HEK293 (cell line): Measurements from ENCODE around the gene FNDC5.
A peak's percentile ranks its signal among the peaks of the same experiment; 100 is the strongest.

Source experiments
- BCL11B ChIP-seq: fragments of 450-650 bp; formaldehyde crosslinking; IDR thresholded peaks from 2 replicates; pipeline ENCODE4 v1.5.1; 2016; ENCODE audit warnings: low read depth, missing biosample characterization, missing genetic modification characterization
- EGR2 ChIP-seq: fragments of 450-650 bp; formaldehyde crosslinking; IDR thresholded peaks from 2 replicates; pipeline ENCODE4 v1.5.1; 2016; ENCODE audit warnings: low read depth, missing biosample characterization, missing genetic modification characterization
- GLIS1 ChIP-seq: fragments of 450-650 bp; formaldehyde crosslinking; IDR thresholded peaks from 2 replicates; pipeline ENCODE4 v1.5.1; 2016; ENCODE audit warnings: missing biosample characterization, missing genetic modification characterization
- HOXC10 ChIP-seq: sonication (generic); formaldehyde crosslinking; IDR thresholded peaks from 2 replicates; pipeline ENCODE4 v1.8.1; 2023; ENCODE audit warnings: mild to moderate bottlenecking, missing genetic modification reagents
- KLF1 ChIP-seq: fragments of 450-650 bp; formaldehyde crosslinking; IDR thresholded peaks from 2 replicates; pipeline ENCODE4 v1.5.1; 2016; ENCODE audit warnings: missing biosample characterization, missing genetic modification characterization
- PRDM10 ChIP-seq: fragments of 450-650 bp; formaldehyde crosslinking; IDR thresholded peaks from 2 replicates; pipeline ENCODE4 v1.5.1; 2016; ENCODE audit warnings: missing biosample characterization, missing genetic modification characterization
- PRDM4 ChIP-seq: fragments of 450-650 bp; formaldehyde crosslinking; IDR thresholded peaks from 2 replicates; pipeline ENCODE4 v1.5.1; 2017; ENCODE audit warnings: missing biosample characterization, missing genetic modification characterization
- PRDM6 ChIP-seq: fragments of 450-650 bp; formaldehyde crosslinking; IDR thresholded peaks from 2 replicates; pipeline ENCODE4 v1.5.1; 2017; ENCODE audit warnings: missing biosample characterization, missing genetic modification characterization
- SETDB1 ChIP-seq: IDR thresholded peaks from one replicate; pipeline ENCODE4 v1.6.1; 2017; ENCODE audit warnings: mild to moderate bottlenecking, low read length, moderate library complexity, mixed read lengths; ENCODE audit not compliant: insufficient read length
- YY2 ChIP-seq: fragments of 450-650 bp; formaldehyde crosslinking; IDR thresholded peaks from 2 replicates; pipeline ENCODE4 v1.5.1; 2016; ENCODE audit warnings: missing biosample characterization, missing genetic modification characterization
- ZBTB1 ChIP-seq: fragments of 450-650 bp; formaldehyde crosslinking; IDR thresholded peaks from 2 replicates; pipeline ENCODE4 v1.5.1; 2016; ENCODE audit warnings: missing biosample characterization, missing genetic modification characterization
- ZBTB11 ChIP-seq: fragments of 450-650 bp; formaldehyde crosslinking; conservative IDR thresholded peaks from 2 replicates; pipeline ENCODE4 v1.5.1; 2016; ENCODE audit warnings: low read depth, missing biosample characterization, missing genetic modification characterization
- ZBTB26 ChIP-seq: fragments of 450-650 bp; formaldehyde crosslinking; optimal IDR thresholded peaks from 2 replicates; pipeline ENCODE3; 2016; ENCODE audit warnings: missing biosample characterization, mild to moderate bottlenecking, missing genetic modification characterization
- ZBTB44 ChIP-seq: fragments of 450-650 bp; IDR thresholded peaks from 2 replicates; pipeline ENCODE4 v1.5.1; 2018; ENCODE audit warnings: missing biosample characterization, mild to moderate bottlenecking, missing genetic modification characterization
- ZBTB8A ChIP-seq: fragments of 450-650 bp; formaldehyde crosslinking; IDR thresholded peaks from 2 replicates; pipeline ENCODE4 v1.5.1; 2016; ENCODE audit warnings: missing biosample characterization, missing genetic modification characterization
- ZIC2 ChIP-seq: fragments of 450-650 bp; formaldehyde crosslinking; IDR thresholded peaks from 2 replicates; pipeline ENCODE4 v1.5.1; 2016; ENCODE audit warnings: missing biosample characterization, missing genetic modification characterization
- ZNF174 ChIP-seq: fragments of 450-650 bp; formaldehyde crosslinking; IDR thresholded peaks from 2 replicates; pipeline ENCODE4 v1.5.0; 2017; ENCODE audit warnings: missing biosample characterization, mild to moderate bottlenecking, missing genetic modification characterization
- ZNF184 ChIP-seq: fragments of 450-650 bp; IDR thresholded peaks from 2 replicates; pipeline ENCODE4 v1.5.1; 2018; ENCODE audit warnings: missing biosample characterization, mild to moderate bottlenecking, missing genetic modification characterization
- ZNF223 ChIP-seq: fragments of 450-650 bp; formaldehyde crosslinking; IDR thresholded peaks from 2 replicates; pipeline ENCODE4 v1.5.1; 2016; ENCODE audit warnings: missing biosample characterization, missing genetic modification characterization
- ZNF354C ChIP-seq: fragments of 450-650 bp; formaldehyde crosslinking; IDR thresholded peaks from 2 replicates; pipeline ENCODE4 v1.5.1; 2016; ENCODE audit warnings: missing biosample characterization, missing genetic modification characterization, low read depth, borderline replicate concordance
- ZNF404 ChIP-seq: fragments of 450-650 bp; formaldehyde crosslinking; IDR thresholded peaks from 2 replicates; pipeline ENCODE4 v1.5.1; 2017; ENCODE audit warnings: missing biosample characterization, missing genetic modification characterization
- ZNF426 ChIP-seq: fragments of 450-650 bp; formaldehyde crosslinking; IDR thresholded peaks from 2 replicates; pipeline ENCODE4 v1.5.1; 2017; ENCODE audit warnings: missing biosample characterization, missing genetic modification characterization, mild to moderate bottlenecking, inconsistent platforms, moderate library complexity
- ZNF521 ChIP-seq: fragments of 450-650 bp; formaldehyde crosslinking; IDR thresholded peaks from 2 replicates; pipeline ENCODE4 v1.5.1; 2017; ENCODE audit warnings: missing biosample characterization, mild to moderate bottlenecking, missing genetic modification characterization
- ZNF621 ChIP-seq: fragments of 450-650 bp; formaldehyde crosslinking; IDR thresholded peaks from 2 replicates; pipeline ENCODE4 v1.5.1; 2017; ENCODE audit warnings: missing biosample characterization, missing genetic modification characterization
- ZNF792 ChIP-seq: fragments of 450-650 bp; formaldehyde crosslinking; IDR thresholded peaks from 2 replicates; pipeline ENCODE4 v1.5.1; 2016; ENCODE audit warnings: missing biosample characterization, missing genetic modification characterization
- ZNF830 ChIP-seq: fragments of 450-650 bp; IDR thresholded peaks from 2 replicates; pipeline ENCODE4 v1.5.0; 2018; ENCODE audit warnings: missing biosample characterization, missing genetic modification characterization, low read depth, mild to moderate bottlenecking, moderate library complexity

Gene FNDC5

GRCh38 chr1:32817159-32817814, 53.4 kb downstream of the FNDC5 start, which contains the start of the genes S100PBP and YARS1 (continued):
- TF ChIP-seq ZBTB8A (tag by site-specific recombination): peak; percentile 94
- no peak for TF ChIP-seq ZNF404
- TF ChIP-seq EGR2: no peak; the same call in none of the 2 replicates
- no peak for TF ChIP-seq SETDB1
- TF ChIP-seq ZBTB26 (tag by site-specific recombination): peak; percentile 83
- TF ChIP-seq GLIS1 (tag by site-specific recombination): peak; percentile 92
- peak; percentile 58; the same call in 1 of the 2 replicates for TF ChIP-seq ZBTB44 (tag by site-specific recombination)
- no peak for TF ChIP-seq ZNF174
- no peak for TF ChIP-seq ZNF426 (tag by site-specific recombination)
- peak; percentile 81 for TF ChIP-seq YY2 (tag by site-specific recombination)
- TF ChIP-seq ZNF184 (tag by site-specific recombination): peak; percentile 43; the same call in 1 of the 2 replicates
- TF ChIP-seq PRDM6 (tag by site-specific recombination): peak; percentile 45; the same call in 1 of the 2 replicates
- TF ChIP-seq ZBTB11 (tag by site-specific recombination): peak; percentile 43
- no peak for TF ChIP-seq ZIC2 (tag by site-specific recombination)
- no peak for TF ChIP-seq HOXC10
- peak; percentile 47; the same call in 1 of the 2 replicates for TF ChIP-seq ZNF792 (tag by site-specific recombination)
- peak; percentile 33; the same call in 1 of the 2 replicates for TF ChIP-seq ZBTB1 (tag by site-specific recombination)
- peak; percentile 87 for TF ChIP-seq PRDM10
- peak; percentile 73 for TF ChIP-seq PRDM4
- TF ChIP-seq BCL11B (tag by site-specific recombination): peak; percentile 93
- TF ChIP-seq ZNF830 (tag by site-specific recombination): no peak
- TF ChIP-seq KLF1: no peak; the same call in 1 of the 2 replicates
- TF ChIP-seq ZNF223 (tag by site-specific recombination): peak; percentile 99
- TF ChIP-seq ZNF354C (tag by site-specific recombination): no peak
- TF ChIP-seq ZNF521 (tag by site-specific recombination): no peak
- no peak for TF ChIP-seq ZNF621
